H1 (cell line): Measurements from ENCODE around the gene TAS2R41. TPM values are rescaled to one million over a fixed set of nuclear protein-coding genes. Genes with fewer than 3 reads are reported as not detected.

Experiments
- CTCF ChIA-PET: fragments of 300-600 bp; sonication (Branson Sonifier 250); formaldehyde crosslinking; loops from one replicate; lab custom pipeline; 2021; ENCODE audit not compliant: partially characterized antibody; lab: Charles Lee
- POLR2A ChIA-PET: fragments of 300-600 bp; sonication (Branson Sonifier 250); formaldehyde crosslinking; loops from one replicate; lab custom pipeline; 2021; ENCODE audit warnings: inconsistent platforms; ENCODE audit not compliant: partially characterized antibody; lab: Charles Lee
- DNase-seq, 2 experiments: peaks; one replicate each; pipeline versions ENCODE4 v3.0.0 to v3.0.0-alpha.2; 2010 to 2022; ENCODE audit warnings: low spot score in 2 of 2, low read depth in 1 of 2, mixed read lengths in 1 of 2
- FAIRE-seq: peaks from 2 replicates; lab custom pipeline; 2011; peaks lifted over from hg19 to GRCh38; lab: Jason Lieb, UNC
- H2AFZ ChIP-seq: 2 replicates; pipeline ENCODE4 v1.8.1; 2012; ENCODE audit warnings: low read length, inconsistent platforms
- H2AK5ac ChIP-seq: 2 replicates; pipeline ENCODE4 v1.6.1; 2013; ENCODE audit warnings: low read depth, low read length
- H2BK120ac ChIP-seq: replicated peaks from 2 replicates; pipeline ENCODE3; 2013; ENCODE audit warnings: low read depth, low read length, inconsistent platforms
- H2BK12ac ChIP-seq: 2 replicates; pipeline ENCODE4 v1.6.1; 2013; ENCODE audit warnings: low read depth, low read length
- H2BK15ac ChIP-seq: 2 replicates; pipeline ENCODE4 v1.6.1; 2013; ENCODE audit warnings: low read length
- H2BK20ac ChIP-seq: 2 replicates; pipeline ENCODE4 v1.6.1; 2013; ENCODE audit warnings: low read length
- H2BK5ac ChIP-seq: 2 replicates; pipeline ENCODE4 v1.6.1; 2013; ENCODE audit warnings: low read depth, low read length
- H3K14ac ChIP-seq: 2 replicates; pipeline ENCODE4 v1.6.1; 2013; ENCODE audit warnings: inconsistent platforms; ENCODE audit not compliant: insufficient read length
- H3K18ac ChIP-seq: 2 replicates; pipeline ENCODE4 v1.6.1; 2013; ENCODE audit warnings: low read length; ENCODE audit errors: extremely low read depth
- H3K23ac ChIP-seq: 2 replicates; pipeline ENCODE4 v1.6.1; 2013; ENCODE audit warnings: inconsistent platforms; ENCODE audit not compliant: insufficient read length
- H3K23me2 ChIP-seq: 2 replicates; pipeline ENCODE4 v1.6.1; 2013; ENCODE audit warnings: low read depth, low read length
- H3K27ac ChIP-seq: 2 replicates; pipeline ENCODE4 v1.6.1; 2011; ENCODE audit warnings: low read depth, low read length, inconsistent platforms
- H3K27me3 ChIP-seq, 4 experiments: replicated peaks in 1 of 4; 1 replicate in 1 of 4; 2 replicates in 3 of 4; pipeline versions ENCODE4 v1.6.1 to v1.8.1; 2011 to 2013; ENCODE audit warnings: low read length in 3 of 4, mild to moderate bottlenecking in 3 of 4, inconsistent platforms in 2 of 4, mixed read lengths in 2 of 4, moderate library complexity in 1 of 4; ENCODE audit not compliant: control insufficient read depth in 3 of 4, insufficient read depth in 3 of 4; ENCODE audit errors: extremely low read depth in 1 of 4
- H3K36me3 ChIP-seq, 4 experiments: 2 replicates each; pipeline versions ENCODE4 v1.6.1 to v1.8.1; 2011 to 2013; ENCODE audit warnings: mild to moderate bottlenecking in 4 of 4, low read length in 3 of 4, moderate library complexity in 2 of 4, control low read depth in 1 of 4, inconsistent platforms in 1 of 4; ENCODE audit not compliant: insufficient read depth in 4 of 4, control insufficient read depth in 2 of 4
- H3K4ac ChIP-seq: replicated peaks from 2 replicates; pipeline ENCODE3; 2013; ENCODE audit warnings: low read length, low read depth, mixed read lengths, inconsistent platforms; ENCODE audit not compliant: insufficient read length
- H3K4me1 ChIP-seq, 4 experiments: replicated peaks in 1 of 4; 1 replicate in 1 of 4; 2 replicates in 3 of 4; pipeline versions ENCODE4 v1.6.1 to v1.8.1; 2011 to 2013; ENCODE audit warnings: low read length in 3 of 4, inconsistent platforms in 2 of 4, mixed read lengths in 1 of 4; ENCODE audit not compliant: insufficient read depth in 4 of 4, control insufficient read depth in 3 of 4
- H3K4me2 ChIP-seq, 2 experiments: 2 replicates each; pipeline versions ENCODE4 v1.6.1 to v1.8.1; 2011 to 2013; ENCODE audit warnings: low read depth in 2 of 2, low read length in 2 of 2, control low read depth in 1 of 2, inconsistent platforms in 1 of 2, mild to moderate bottlenecking in 1 of 2; ENCODE audit not compliant: insufficient read depth in 1 of 2
- H3K4me3 ChIP-seq, 4 experiments: fragments of 200-600, 300-600 bp in 1 of 4; sonication (generic), shearing (Covaris generic), sonication (Bioruptor Twin) in 1 of 4; 2 replicates each; pipeline versions ENCODE4 v1.5.1 to v1.8.1; 2011 to 2016; ENCODE audit warnings: low read length in 4 of 4, low read depth in 3 of 4, control low read depth in 2 of 4, inconsistent platforms in 2 of 4, mild to moderate bottlenecking in 2 of 4, mixed read lengths in 1 of 4, moderate library complexity in 1 of 4; ENCODE audit not compliant: insufficient read depth in 2 of 4; ENCODE audit errors: extremely low read depth in 1 of 4
- H3K56ac ChIP-seq: replicated peaks from 2 replicates; pipeline ENCODE3; 2013; ENCODE audit warnings: low read depth, mild to moderate bottlenecking, mixed read lengths, low read length, inconsistent platforms; ENCODE audit not compliant: insufficient read length
- H3K79me1 ChIP-seq: 2 replicates; pipeline ENCODE4 v1.6.1; 2013; ENCODE audit warnings: low read depth, low read length, control low read depth
- H3K79me2 ChIP-seq, 2 experiments: 2 replicates each; pipeline versions ENCODE4 v1.6.1 to v1.8.1; 2012 to 2013; ENCODE audit warnings: low read length in 2 of 2, mild to moderate bottlenecking in 2 of 2, inconsistent platforms in 1 of 2; ENCODE audit not compliant: insufficient read depth in 2 of 2, control insufficient read depth in 1 of 2
- H3K9ac ChIP-seq, 4 experiments: replicated peaks in 1 of 4; 1 replicate in 1 of 4; 2 replicates in 3 of 4; pipeline versions ENCODE4 v1.6.1 to v1.8.1; 2011 to 2013; ENCODE audit warnings: low read depth in 3 of 4, low read length in 3 of 4, control low read depth in 2 of 4, mild to moderate bottlenecking in 2 of 4, moderate library complexity in 2 of 4, inconsistent platforms in 1 of 4; ENCODE audit errors: extremely low read depth in 1 of 4
- H3K9me3 ChIP-seq, 2 experiments: 2 replicates each; pipeline versions ENCODE4 v1.6.1 to v1.8.1; 2012 to 2013; ENCODE audit warnings: mild to moderate bottlenecking in 2 of 2, moderate library complexity in 2 of 2, control low read depth in 1 of 2, inconsistent platforms in 1 of 2, low read depth in 1 of 2, low read length in 1 of 2, mixed read lengths in 1 of 2; ENCODE audit not compliant: insufficient read depth in 2 of 2
- H4K20me1 ChIP-seq, 2 experiments: replicated peaks in 1 of 2; 2 replicates each; pipeline versions ENCODE3 to v1.8.1; 2011 to 2013; ENCODE audit warnings: inconsistent platforms in 2 of 2, low read length in 2 of 2, mild to moderate bottlenecking in 1 of 2; ENCODE audit not compliant: insufficient read depth in 2 of 2, control insufficient read depth in 1 of 2
- H4K5ac ChIP-seq: 2 replicates; pipeline ENCODE4 v1.6.1; 2013; ENCODE audit warnings: low read length, low read depth, mixed read lengths, inconsistent platforms; ENCODE audit not compliant: insufficient read length
- H4K8ac ChIP-seq: 2 replicates; pipeline ENCODE4 v1.8.0; 2013; ENCODE audit warnings: mild to moderate bottlenecking, moderate library complexity, low read length, inconsistent platforms; ENCODE audit not compliant: insufficient read depth; ENCODE audit errors: extremely low read depth
- H4K91ac ChIP-seq: replicated peaks from 2 replicates; pipeline ENCODE3; 2013; ENCODE audit warnings: low read length, mixed read lengths, inconsistent platforms; ENCODE audit not compliant: insufficient read length
- ASH2L ChIP-seq: fragments of 200-600, 300-600 bp; sonication (generic); IDR thresholded peaks from one replicate; pipeline ENCODE4 v1.7.1; 2017; ENCODE audit warnings: low read length
- BCL11A ChIP-seq, 2 experiments: IDR thresholded peaks; one replicate each; pipeline ENCODE4 v1.6.1; 2011; ENCODE audit warnings: low read depth in 2 of 2, low read length in 2 of 2, mild to moderate bottlenecking in 2 of 2
- RBBP5 ChIP-seq: IDR thresholded peaks from 2 replicates; pipeline ENCODE4 v1.7.1; 2012; ENCODE audit warnings: low read depth, mild to moderate bottlenecking, inconsistent platforms, low read length, moderate library complexity, borderline replicate concordance
- SIX5 ChIP-seq: IDR thresholded peaks from 2 replicates; pipeline ENCODE4 v1.6.1; 2011; ENCODE audit warnings: mild to moderate bottlenecking, low read depth, low read length
- TAF1 ChIP-seq: IDR thresholded peaks from 2 replicates; pipeline ENCODE4 v1.6.1; 2011; ENCODE audit warnings: mild to moderate bottlenecking, low read depth, low read length
- WGBS, 2 experiments: shearing (Covaris generic) in 1 of 2; methylation state at CpG; one replicate each; pipeline versions ENCODE4 v1.1.6 to v1.1.7; 2013 to 2015; ENCODE audit warnings: low lambda C conversion rate in 2 of 2, mixed read lengths in 2 of 2, inconsistent platforms in 1 of 2, low coverage in 1 of 2, missing lambda C conversion rate in 1 of 2; ENCODE audit not compliant: insufficient replicate concordance in 2 of 2, insufficient coverage in 1 of 2, insufficient read length in 1 of 2; ENCODE audit errors: extremely low coverage in 1 of 2, missing lambda C conversion rate in 1 of 2; 5-methylcytosine and 5-hydroxymethylcytosine counted together
- polyA plus RNA-seq, 7 experiments: library from polyadenylated mRNA; depleted of rRNA in 3 of 7; stranded (reverse) in 5 of 7; unstranded in 2 of 7; fragments of >200 nt in 5 of 7; fragments of 200-250 nt in 2 of 7; gene quantifications; 1 replicate in 5 of 7; 2 replicates in 1 of 7; 4 replicates in 1 of 7; pipeline versions ENCODE4 v1.2.1 to v1.2.3, GENCODE V29; 2011 to 2013; ENCODE audit warnings: missing spikeins in 2 of 7, mixed read lengths in 2 of 7
- total RNA-seq: library from RNA; stranded (reverse); fragmentation: NEBNext Ultra II Directional; extraction: Animal tissue kit (Norgen Biotek cat#: 25700); gene quantifications from 2 replicates; pipeline ENCODE4 v1.2.1, GENCODE V29; 2021

Gene TAS2R41
- total and polyA plus RNA-seq, 2 of the 8 experiments (the other 6 are each of a cell fraction or from before 2014, with no cell fraction given): 0.12 TPM; not detected in 1

- no peak overlapping the region for H2AK5ac ChIP-seq
- ChIA-PET POLR2A (interaction anchor here (1.5 kb wide), 1 partner anchor 11 kb away, joined by 3 read pairs; no protein-coding TSS in a partner anchor), CTCF (interaction anchor here (0.9 to 1.8 kb wide), 3 partner anchors 20 to 69 kb away, joined by 3 to 4 read pairs (median 3); no protein-coding TSS in a partner anchor)
- no peak overlapping the region for H2BK120ac ChIP-seq
- no peak overlapping the region for H3K14ac ChIP-seq
- no peak overlapping the region for H4K8ac ChIP-seq
- H3K56ac ChIP-seq: no peak overlapping the region
- FAIRE-seq (no peak), DNase-seq (no peak)
- no peaks in the 10 kb centered on the region for H3K36me3 ChIP-seq
- H3K4ac ChIP-seq: no peak overlapping the region
- no peak overlapping the region for H4K91ac ChIP-seq
- no peaks in the 10 kb centered on the region for H3K23me2 ChIP-seq
- H3K18ac ChIP-seq: no peak overlapping the region
- no peaks in the 10 kb centered on the region for H4K20me1 ChIP-seq
- H3K4me3 ChIP-seq: no peak overlapping the region
- no peak overlapping the region for H2AFZ ChIP-seq
- no peaks in the 10 kb centered on the region for H3K79me2 ChIP-seq
- H3K79me1 ChIP-seq: no peaks in the 10 kb centered on the region
- no peak overlapping the region for H2BK15ac ChIP-seq
- no peak overlapping the region for H2BK20ac ChIP-seq
- H2BK5ac ChIP-seq: no peak overlapping the region
- no peak for TF ChIP-seq ASH2L
- no peak for TF ChIP-seq BCL11A (IDR thresholded peaks at IDR 0.05; ENCODE audit: low read depth in 2 of 2, low read length in 2 of 2)
- no peak for TF ChIP-seq TAF1
- TF ChIP-seq RBBP5: no peak
- TF ChIP-seq SIX5: no peak
- no peak overlapping the region for H3K9ac ChIP-seq
- WGBS, 2 experiments: 82% methylated on average over 4 of the region's 4 CpGs; no CpG with 5 or more reads in 1 of the 2 experiments
- H3K9me3 ChIP-seq: peaks cover 5 to 6% of the 10 kb centered on the region in 2 experiments
- no peak overlapping the region for H3K23ac ChIP-seq
- no peak overlapping the region for H3K4me2 ChIP-seq
- no peaks in the 10 kb centered on the region for H3K27me3 ChIP-seq
- H3K27ac ChIP-seq: no peak overlapping the region
- H4K5ac ChIP-seq: no peak overlapping the region
- H3K4me1 ChIP-seq: peaks cover 0 to 2% (median 0%) of the 10 kb centered on the region in 4 experiments; a peak in 1 of 7 replicates
- H2BK12ac ChIP-seq: no peak overlapping the region
These were observed 20.5 kb upstream of the TAS2R41 start for GRCh38 chr7:143456992-143457793.
